T-cell (primary cell): ENCODE results near the gene MYOM1. TPM values are rescaled to one million over a fixed set of nuclear protein-coding genes. Genes with fewer than 3 reads are reported as not detected.
"Not testable (repeated sequence)": the region's sequence is repeated elsewhere in the genome, so short reads cannot be mapped to it uniquely, and the experiment has no call there.

ENCODE experiments used
- ATAC-seq, 4 experiments: fragments of 200-7000 bp in 3 of 4; fragments of 150-1000 bp in 1 of 4; cut with Tn5 transposase; replicated peaks in 1 of 4; 1 replicate in 3 of 4; 2 replicates in 1 of 4; pipeline ENCODE4 v1.10.0; 2021; ENCODE audit warnings: moderate library complexity in 3 of 4, mild to moderate bottlenecking in 2 of 4, moderate number of reproducible peaks in 1 of 4
- CTCF ChIA-PET, 2 donors: fragments of 300-600 bp; sonication (Branson Sonifier 250); formaldehyde crosslinking; loops; one replicate each; lab custom pipeline; 2022; ENCODE audit warnings: antibody characterized with exemption in 2 of 2; lab: Charles Lee
- POLR2A ChIA-PET, 2 donors: fragments of 300-600 bp; sonication (Branson Sonifier 250); formaldehyde crosslinking; loops; one replicate each; lab custom pipeline; 2022; ENCODE audit warnings: antibody characterized with exemption in 2 of 2; lab: Charles Lee
- DNase-seq, 35 experiments: peaks; one replicate each; pipeline versions ENCODE4 v3.0.0 to v3.0.0-alpha.2; 2013 to 2023
- H3K27ac ChIP-seq: one replicate; pipeline ENCODE4 v1.5.1; 2013; ENCODE audit warnings: low read length
- H3K27me3 ChIP-seq, 2 experiments: replicated peaks in 1 of 2; 1 replicate in 1 of 2; 2 replicates in 1 of 2; pipeline versions ENCODE4 v1.6.1 to v1.7.0; 2013; ENCODE audit warnings: low read length in 1 of 2, mixed read lengths in 1 of 2; ENCODE audit not compliant: control insufficient read depth in 2 of 2, insufficient read depth in 2 of 2; ENCODE audit errors: extremely low read depth in 1 of 2
- H3K36me3 ChIP-seq, 2 donors: 1 replicate in 1 of 2; 2 replicates in 1 of 2; pipeline versions ENCODE4 v1.6.1 to v1.7.0; 2013; ENCODE audit warnings: low read length in 1 of 2; ENCODE audit not compliant: control insufficient read depth in 2 of 2, insufficient read depth in 1 of 2; ENCODE audit errors: extremely low read depth in 1 of 2
- H3K4me1 ChIP-seq, 2 experiments: 1 replicate in 1 of 2; 2 replicates in 1 of 2; pipeline versions ENCODE4 v1.6.1 to v1.7.0; 2013; ENCODE audit warnings: low read length in 2 of 2, mixed read lengths in 1 of 2; ENCODE audit not compliant: insufficient read depth in 2 of 2, control insufficient read depth in 1 of 2; ENCODE audit errors: extremely low read depth in 1 of 2
- H3K4me3 ChIP-seq, 2 donors: 1 replicate in 1 of 2; 2 replicates in 1 of 2; pipeline versions ENCODE4 v1.5.1 to v1.7.0; 2013; ENCODE audit warnings: mild to moderate bottlenecking in 2 of 2, low read length in 1 of 2, moderate library complexity in 1 of 2; ENCODE audit not compliant: control insufficient read depth in 1 of 2; ENCODE audit errors: extremely low read depth in 1 of 2
- H3K9me3 ChIP-seq: 2 replicates; pipeline ENCODE4 v1.7.0; 2013
- H3K27ac Mint-ChIP-seq, 2 donors: one replicate each; pipeline ENCODE4 v1.8.0; 2020 to 2021; ENCODE audit warnings: mild to moderate bottlenecking in 2 of 2, mixed read lengths in 2 of 2
- H3K27me3 Mint-ChIP-seq, 2 donors: one replicate each; pipeline ENCODE4 v1.8.0; 2021 to 2022; ENCODE audit warnings: mixed read lengths in 2 of 2
- H3K36me3 Mint-ChIP-seq: one replicate; pipeline ENCODE4 v1.8.0; 2021; ENCODE audit warnings: mixed read lengths
- H3K4me1 Mint-ChIP-seq, 3 donors: one replicate each; pipeline ENCODE4 v1.8.0; 2020 to 2022; ENCODE audit warnings: mixed read lengths in 3 of 3, mild to moderate bottlenecking in 1 of 3
- H3K4me3 Mint-ChIP-seq, 3 donors: one replicate each; pipeline ENCODE4 v1.8.0; 2020 to 2022; ENCODE audit warnings: mild to moderate bottlenecking in 3 of 3, mixed read lengths in 3 of 3, moderate library complexity in 3 of 3
- H3K9me3 Mint-ChIP-seq, 3 donors: one replicate each; pipeline ENCODE4 v1.8.0; 2020 to 2022; ENCODE audit warnings: mixed read lengths in 3 of 3
- WGBS: methylation state at CpG from one replicate; pipeline ENCODE4 v1.1.5; 2013; ENCODE audit warnings: missing lambda C conversion rate; ENCODE audit not compliant: insufficient coverage; 5-methylcytosine and 5-hydroxymethylcytosine counted together
- total RNA-seq, 35 experiments: library from RNA in 6 of 35; stranded (reverse) in 6 of 35; fragments of 120-200 nt in 1 of 35; gene quantifications; one replicate each; pipeline versions ENCODE4 v1.2.1 to v1.2.4 and lab custom pipeline; 2013 to 2026

Gene MYOM1
- total RNA-seq, 5 donors from 2014 or later (not counting 1 experiment from before 2014, with no cell fraction given) = 0.98 to 7.0 (median 1.9) TPM

GRCh38 chr18:3063766-3064165 lies 156.0 kb downstream of the MYOM1 start:
- Mint-ChIP-seq H3K4me1 (peaks cover 68 to 71% (median 71%) of the 10 kb centered on the region in 3 donors), H3K27ac (peak overlapping the region; percentile 92 to 96)
- H3K36me3 ChIP-seq, H3K4me3 Mint-ChIP-seq, H3K27me3 ChIP-seq, H3K27ac ChIP-seq, DNase-seq, H3K9me3 Mint-ChIP-seq, H3K27me3 Mint-ChIP-seq, H3K36me3 Mint-ChIP-seq, H3K9me3 ChIP-seq, H3K4me3 ChIP-seq, ATAC-seq: not testable (repeated sequence)
- ChIA-PET POLR2A (interaction anchor here (0.6 to 1.1 kb wide), 4 partner anchors 52 to 142 kb away, joined by 3 to 4 read pairs (median 3); no protein-coding TSS in a partner anchor), CTCF (interaction anchor here (0.5 to 5.5 kb wide), 16 partner anchors 8 to 427 kb away, joined by 3 to 89 read pairs (median 5); no protein-coding TSS in a partner anchor)
- peaks cover 43 to 56% of the 10 kb centered on the region in 2 experiments for H3K4me1 ChIP-seq
- 93% methylated on average over 3 of the region's 4 CpGs for WGBS

- ChIA-PET CTCF (interaction anchor here (0.5 to 5.5 kb wide), 49 partner anchors 9 to 426 kb away, joined by 3 to 89 read pairs (median 4); no protein-coding TSS in a partner anchor), POLR2A (interaction anchor here (0.6 to 1.8 kb wide), 5 partner anchors 34 to 489 kb away, joined by 3 to 5 read pairs (median 4); no protein-coding TSS in a partner anchor)
- Histone ChIP-seq H3K27ac (peak overlapping the region; percentile 100), H3K36me3 (peaks cover 0 to 4% of the 10 kb centered on the region in 2 donors), H3K4me3 (peak overlapping the region in 1 of 2 donors; percentile 10), H3K4me1 (peaks cover 48 to 64% of the 10 kb centered on the region in 2 experiments), H3K27me3 (no peaks in the 10 kb centered on the region), H3K9me3 (no peaks in the 10 kb centered on the region)
- DNase-seq (peak; percentile 38 to 79 (median 66)), ATAC-seq (peak; percentile 48 to 59 (median 54))
- Mint-ChIP-seq H3K36me3 (no peaks in the 10 kb centered on the region), H3K4me3 (peak overlapping the region; percentile 51 to 81 (median 72)), H3K9me3 (no peaks in the 10 kb centered on the region), H3K27ac (peak overlapping the region; percentile 92 to 96), H3K27me3 (no peaks in the 10 kb centered on the region), H3K4me1 (peaks cover 70 to 73% (median 73%) of the 10 kb centered on the region in 3 donors)
- 51% methylated on average over 9 of the region's 16 CpGs for WGBS
Measured at GRCh38 chr18:3062798-3063680, 156.7 kb downstream of the MYOM1 start.

GRCh38 chr18:3061581-3062312 lies 158.0 kb downstream of the MYOM1 start:
- Histone ChIP-seq H3K9me3 (no peaks in the 10 kb centered on the region), H3K4me3 (peak overlapping the region in 1 of 2 donors; percentile 44), H3K36me3 (peaks cover 0 to 4% of the 10 kb centered on the region in 2 donors), H3K27ac (peak overlapping the region; percentile 100), H3K4me1 (peaks cover 47 to 69% of the 10 kb centered on the region in 2 experiments), H3K27me3 (no peaks in the 10 kb centered on the region)
- 48% methylated on average over 4 of the region's 11 CpGs for WGBS
- ATAC-seq (peak; percentile 17 to 43 (median 31)), DNase-seq (peak in 31 of 35 experiments; percentile 12 to 67 (median 39))
- Mint-ChIP-seq H3K36me3 (no peaks in the 10 kb centered on the region), H3K4me1 (peaks cover 70 to 74% (median 73%) of the 10 kb centered on the region in 3 donors), H3K27ac (peak overlapping the region; percentile 92 to 96), H3K27me3 (no peaks in the 10 kb centered on the region), H3K4me3 (peak overlapping the region; percentile 51 to 81 (median 75)), H3K9me3 (no peaks in the 10 kb centered on the region)
- ChIA-PET CTCF (interaction anchor here (0.5 to 5.5 kb wide), 34 partner anchors 18 to 393 kb away, joined by 3 to 89 read pairs (median 4); no protein-coding TSS in a partner anchor), POLR2A (interaction anchor here (0.6 to 2.2 kb wide), 8 partner anchors 13 to 487 kb away, joined by 3 to 8 read pairs (median 4); no protein-coding TSS in a partner anchor)

GRCh38 chr18:3060667-3061580 lies 158.8 kb downstream of the MYOM1 start:
- H3K4me3 Mint-ChIP-seq = peak overlapping the region; percentile 51 to 81 (median 75)
- H3K27me3 ChIP-seq = no peaks in the 10 kb centered on the region
- H3K27ac Mint-ChIP-seq = peak overlapping the region; percentile 92 to 96
- no peaks in the 10 kb centered on the region for H3K9me3 ChIP-seq
- DNase-seq = peak in 33 of 35 experiments; percentile 10 to 71 (median 37)
- no peaks in the 10 kb centered on the region for H3K36me3 Mint-ChIP-seq
- ChIA-PET POLR2A (interaction anchor here (0.6 to 2.2 kb wide), 7 partner anchors 12 to 100 kb away, joined by 3 to 8 read pairs (median 5); no protein-coding TSS in a partner anchor), CTCF (interaction anchor here (0.8 to 5.5 kb wide), 15 partner anchors 46 to 189 kb away, joined by 3 to 89 read pairs (median 5); no protein-coding TSS in a partner anchor)
- peaks cover 49 to 69% of the 10 kb centered on the region in 2 experiments for H3K4me1 ChIP-seq
- ATAC-seq = peak; percentile 36 to 60 (median 48)
- H3K36me3 ChIP-seq = no peaks in the 10 kb centered on the region
- H3K4me1 Mint-ChIP-seq = peaks cover 71 to 74% (median 73%) of the 10 kb centered on the region in 3 donors
- H3K27ac ChIP-seq = peak overlapping the region; percentile 100
- WGBS = 33% methylated on average over 3 of the region's 15 CpGs
- no peaks in the 10 kb centered on the region for H3K9me3 Mint-ChIP-seq
- H3K27me3 Mint-ChIP-seq = no peaks in the 10 kb centered on the region
- peak overlapping the region; percentile 17 to 44 for H3K4me3 ChIP-seq

- 0% methylated on average over 1 of the region's 3 CpGs for WGBS
Measured at GRCh38 chr18:3059272-3059671, 160.5 kb downstream of the MYOM1 start.

More at GRCh38 chr18:3059272-3059671, 160.5 kb downstream of the MYOM1 start:
- Mint-ChIP-seq H3K27ac (peak overlapping the region; percentile 96 to 98), H3K4me1 (peaks cover 72 to 77% (median 76%) of the 10 kb centered on the region in 3 donors), H3K4me3 (peak overlapping the region in 1 of 3 donors; percentile 32), H3K36me3 (no peaks in the 10 kb centered on the region), H3K9me3 (no peaks in the 10 kb centered on the region), H3K27me3 (no peaks in the 10 kb centered on the region)
- Histone ChIP-seq H3K9me3 (no peaks in the 10 kb centered on the region), H3K27ac (peak overlapping the region; percentile 100), H3K4me3 (no peak overlapping the region), H3K27me3 (no peaks in the 10 kb centered on the region), H3K36me3 (no peaks in the 10 kb centered on the region), H3K4me1 (peaks cover 49 to 69% of the 10 kb centered on the region in 2 experiments)
- ATAC-seq (peak in 1 of 4 experiments; percentile 52), DNase-seq (peak in 9 of 35 experiments; percentile 8 to 73 (median 20))
- CTCF ChIA-PET = interaction anchor here in 1 of 2 donors (0.6 to 5.3 kb wide), 2 partner anchors 65 to 70 kb away, joined by 3 to 89 read pairs; no protein-coding TSS in a partner anchor
- POLR2A ChIA-PET = interaction anchor here in 1 of 2 donors (0.6 kb wide), 2 partner anchors 210 to 221 kb away, joined by 3 read pairs; no protein-coding TSS in a partner anchor
